Liver (tissue), 3 donors: ENCODE data around the gene ZNF180.

Experiments
- CTCF ChIP-seq: fragments of 150-350 bp; IDR thresholded peaks from 2 replicates; pipeline ENCODE4 v1.5.1; 2017; ENCODE audit warnings: improper control_type of control experiment, low read depth, low read length; ENCODE audit not compliant: missing input control
- EGR1 ChIP-seq, 2 donors: IDR thresholded peaks; 2 replicates each; pipeline ENCODE4 v1.6.1; 2016 to 2018; ENCODE audit warnings: antibody characterized with exemption in 2 of 2, low read depth in 2 of 2
- MAX ChIP-seq: IDR thresholded peaks from 2 replicates; pipeline ENCODE4 v1.6.1; 2016; ENCODE audit warnings: antibody characterized with exemption
- RAD21 ChIP-seq, 2 donors: IDR thresholded peaks; 2 replicates each; pipeline ENCODE4 v1.6.1; 2016; ENCODE audit warnings: antibody characterized with exemption in 2 of 2, mild to moderate bottlenecking in 2 of 2
- REST ChIP-seq: IDR thresholded peaks from 2 replicates; pipeline ENCODE4 v1.6.1; 2016; ENCODE audit warnings: antibody characterized with exemption, mild to moderate bottlenecking
- RXRA ChIP-seq, 2 donors: IDR thresholded peaks; 2 replicates each; pipeline ENCODE4 v1.6.1; 2017 to 2018; ENCODE audit warnings: antibody characterized with exemption in 2 of 2, mild to moderate bottlenecking in 1 of 2
- YY1 ChIP-seq: IDR thresholded peaks from 2 replicates; pipeline ENCODE4 v1.6.1; 2016; ENCODE audit warnings: antibody characterized with exemption, mild to moderate bottlenecking
- ZBTB33 ChIP-seq: IDR thresholded peaks from 2 replicates; pipeline ENCODE4 v1.6.1; 2016; ENCODE audit warnings: antibody characterized with exemption
- donor health status: healthy.
- donor health status: healthy.

GRCh38 chr19:44527554-44527953 is 27.2 kb upstream of the ZNF180 start:
- TF ChIP-seq ZBTB33 (no peak), MAX (no peak), RXRA (IDR thresholded peaks at IDR 0.05) (no peak), REST (no peak), CTCF (no peak), YY1 (no peak), EGR1 (IDR thresholded peaks at IDR 0.05; ENCODE audit: low read depth in 2 of 2) (no peak), RAD21 (IDR thresholded peaks at IDR 0.05) (no peak)
